ENCODE results near the gene CARD19.
"Not testable (repeated sequence)": the region's sequence is repeated elsewhere in the genome, so short reads cannot be mapped to it uniquely, and the experiment has no call there.

The CARD19 gene

GRCh38 chr9:93107825-93108161, 11.8 kb downstream of the CARD19 start:
- DNase-seq (ENCODE audit: low spot score): no peak

- no peak for DNase-seq (ENCODE audit: low spot score)
These were observed 12.4 kb downstream of the CARD19 start for GRCh38 chr9:93108291-93109041.

GRCh38 chr9:93110311-93110855, 14.4 kb downstream of the CARD19 start:
- no peak for DNase-seq (ENCODE audit: low spot score)

GRCh38 chr9:93111001-93111370, 15.0 kb downstream of the CARD19 start:
- DNase-seq (ENCODE audit: low spot score): no peak

- no peak for DNase-seq (ENCODE audit: low spot score)
These were observed 15.5 kb downstream of the CARD19 start for GRCh38 chr9:93111371-93112115.

- no peak for DNase-seq (ENCODE audit: low spot score)
These were observed 16.3 kb downstream of the CARD19 start for GRCh38 chr9:93112116-93112863.

GRCh38 chr9:93112864-93113389, 16.9 kb downstream of the CARD19 start:
- no peak for DNase-seq (ENCODE audit: low spot score)

- no peak for DNase-seq (ENCODE audit: low spot score)
These were observed 18.4 kb downstream of the CARD19 start for GRCh38 chr9:93114169-93114983.

GRCh38 chr9:93114984-93115335, 18.9 kb downstream of the CARD19 start:
- DNase-seq (ENCODE audit: low spot score): no peak

- no peak for DNase-seq (ENCODE audit: low spot score)
These were observed 19.6 kb downstream of the CARD19 start for GRCh38 chr9:93115486-93116071.

GRCh38 chr9:93116072-93116961, 20.3 kb downstream of the CARD19 start:
- DNase-seq (ENCODE audit: low spot score): no peak

- DNase-seq (ENCODE audit: low spot score): not testable (repeated sequence)
These were observed 21.5 kb downstream of the CARD19 start for GRCh38 chr9:93117521-93117920.

- DNase-seq (ENCODE audit: low spot score): no peak
These were observed 22.2 kb downstream of the CARD19 start for GRCh38 chr9:93117924-93118862.

- DNase-seq (ENCODE audit: low spot score): no peak
These were observed 23.1 kb downstream of the CARD19 start for GRCh38 chr9:93118863-93119702.

- DNase-seq (ENCODE audit: low spot score): no peak
These were observed 23.6 kb downstream of the CARD19 start for GRCh38 chr9:93119703-93119952.

GRCh38 chr9:93119953-93120845, 24.2 kb downstream of the CARD19 start:
- peak; percentile 53 for DNase-seq (ENCODE audit: low spot score)

GRCh38 chr9:93120846-93121315, 24.9 kb downstream of the CARD19 start:
- no peak for DNase-seq (ENCODE audit: low spot score)
